Loucy (cell line): ENCODE measurements around the gene PHACTR1.
"Not testable (repeated sequence)": the region's sequence is repeated elsewhere in the genome, so short reads cannot be mapped to it uniquely, and the experiment has no call there.

ENCODE experiments used
- H2AFZ ChIP-seq: fragments of 200-600 bp; sonication (generic); 2 replicates; pipeline ENCODE4 v1.6.0; 2016; ENCODE audit warnings: antibody characterized with exemption, mild to moderate bottlenecking, low read length, moderate library complexity
- H3F3A ChIP-seq: fragments of 200-600 bp; 2 replicates; pipeline ENCODE4 v1.6.0; 2016; ENCODE audit warnings: antibody characterized with exemption, low read depth, mild to moderate bottlenecking
- H3K27me3 ChIP-seq: fragments of 200-600 bp; sonication (generic); 2 replicates; pipeline ENCODE4 v1.6.1; 2014; ENCODE audit warnings: low read length, mild to moderate bottlenecking; ENCODE audit not compliant: insufficient read depth, poor library complexity, severe bottlenecking
- H3K36me3 ChIP-seq: fragments of 200-600 bp; sonication (generic); 2 replicates; pipeline ENCODE4 v1.6.1; 2016; ENCODE audit warnings: low read length; ENCODE audit not compliant: insufficient read depth
- H3K4me1 ChIP-seq: fragments of 200-600 bp; sonication (generic); 2 replicates; pipeline ENCODE4 v1.5.1; 2014; ENCODE audit warnings: low read length, mild to moderate bottlenecking; ENCODE audit not compliant: insufficient read depth, poor library complexity, severe bottlenecking
- H3K4me2 ChIP-seq: fragments of 200-600 bp; sonication (generic); 2 replicates; pipeline ENCODE4 v1.6.0; 2014; ENCODE audit warnings: antibody characterized with exemption, low read length, low read depth, mild to moderate bottlenecking; ENCODE audit not compliant: poor library complexity, severe bottlenecking
- H3K4me3 ChIP-seq: fragments of 200-600 bp; sonication (generic); 2 replicates; pipeline ENCODE4 v1.5.1; 2014; ENCODE audit warnings: low read length, mild to moderate bottlenecking, mixed read lengths; ENCODE audit not compliant: poor library complexity, severe bottlenecking
- H3K79me2 ChIP-seq: fragments of 200-600 bp; sonication (generic); 2 replicates; pipeline ENCODE4 v1.6.1; 2014; ENCODE audit warnings: low read length; ENCODE audit not compliant: insufficient read depth
- H3K9ac ChIP-seq: fragments of 200-600 bp; sonication (generic); 2 replicates; pipeline ENCODE4 v1.6.0; 2014; ENCODE audit warnings: mild to moderate bottlenecking, low read depth, low read length, moderate library complexity; ENCODE audit not compliant: poor library complexity, severe bottlenecking
- H3K9me2 ChIP-seq: fragments of 200-600 bp; sonication (generic); replicated peaks from 2 replicates; pipeline ENCODE4 v1.6.1; 2016; ENCODE audit warnings: low read depth, low read length, mixed read lengths
- H3K9me3 ChIP-seq: fragments of 200-600 bp; sonication (generic); 2 replicates; pipeline ENCODE4 v1.6.1; 2014; ENCODE audit warnings: mild to moderate bottlenecking, antibody characterized with exemption, low read length, low read depth; ENCODE audit not compliant: insufficient read depth
- H4K20me1 ChIP-seq: fragments of 200-600 bp; sonication (generic); 2 replicates; pipeline ENCODE4 v1.6.0; 2014; ENCODE audit warnings: antibody characterized with exemption, low read length, mild to moderate bottlenecking; ENCODE audit not compliant: insufficient read depth, poor library complexity, severe bottlenecking
- EZH2phosphoT487 ChIP-seq: fragments of 200-600 bp; IDR thresholded peaks from 2 replicates; pipeline ENCODE4 v1.6.1; 2018; ENCODE audit warnings: antibody characterized with exemption, mild to moderate bottlenecking, moderate library complexity, borderline replicate concordance
- TF ChIP-seq, protein P1 (sequence below): fragments of 200-600 bp; sonication (generic); conservative IDR thresholded peaks from 2 replicates; pipeline ENCODE4 v1.5.1; 2014; ENCODE audit warnings: mild to moderate bottlenecking, antibody characterized with exemption, low read length

The PHACTR1 gene

GRCh38 chr6:12941422-12941821, 224.9 kb downstream of the PHACTR1 start:
- Histone ChIP-seq H3F3A (peaks cover 12% of the 10 kb centered on the region), H3K79me2 (no peaks in the 10 kb centered on the region), H3K36me3 (no peaks in the 10 kb centered on the region), H3K9me3 (no peaks in the 10 kb centered on the region), H2AFZ (peak overlapping the region; percentile 44), H3K4me2 (peak overlapping the region; percentile 75), H3K9ac (peak overlapping the region; percentile 60), H3K9me2 (no peaks in the 10 kb centered on the region), H3K4me1 (peaks cover 70% of the 10 kb centered on the region), H3K4me3 (peak overlapping the region; percentile 62), H4K20me1 (no peaks in the 10 kb centered on the region), H3K27me3 (no peaks in the 10 kb centered on the region)
- TF ChIP-seq EZH2phosphoT487 = no peak
- TF ChIP-seq, protein P1, sequence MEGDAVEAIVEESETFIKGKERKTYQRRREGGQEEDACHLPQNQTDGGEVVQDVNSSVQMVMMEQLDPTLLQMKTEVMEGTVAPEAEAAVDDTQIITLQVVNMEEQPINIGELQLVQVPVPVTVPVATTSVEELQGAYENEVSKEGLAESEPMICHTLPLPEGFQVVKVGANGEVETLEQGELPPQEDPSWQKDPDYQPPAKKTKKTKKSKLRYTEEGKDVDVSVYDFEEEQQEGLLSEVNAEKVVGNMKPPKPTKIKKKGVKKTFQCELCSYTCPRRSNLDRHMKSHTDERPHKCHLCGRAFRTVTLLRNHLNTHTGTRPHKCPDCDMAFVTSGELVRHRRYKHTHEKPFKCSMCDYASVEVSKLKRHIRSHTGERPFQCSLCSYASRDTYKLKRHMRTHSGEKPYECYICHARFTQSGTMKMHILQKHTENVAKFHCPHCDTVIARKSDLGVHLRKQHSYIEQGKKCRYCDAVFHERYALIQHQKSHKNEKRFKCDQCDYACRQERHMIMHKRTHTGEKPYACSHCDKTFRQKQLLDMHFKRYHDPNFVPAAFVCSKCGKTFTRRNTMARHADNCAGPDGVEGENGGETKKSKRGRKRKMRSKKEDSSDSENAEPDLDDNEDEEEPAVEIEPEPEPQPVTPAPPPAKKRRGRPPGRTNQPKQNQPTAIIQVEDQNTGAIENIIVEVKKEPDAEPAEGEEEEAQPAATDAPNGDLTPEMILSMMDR = no peak

DNA sequence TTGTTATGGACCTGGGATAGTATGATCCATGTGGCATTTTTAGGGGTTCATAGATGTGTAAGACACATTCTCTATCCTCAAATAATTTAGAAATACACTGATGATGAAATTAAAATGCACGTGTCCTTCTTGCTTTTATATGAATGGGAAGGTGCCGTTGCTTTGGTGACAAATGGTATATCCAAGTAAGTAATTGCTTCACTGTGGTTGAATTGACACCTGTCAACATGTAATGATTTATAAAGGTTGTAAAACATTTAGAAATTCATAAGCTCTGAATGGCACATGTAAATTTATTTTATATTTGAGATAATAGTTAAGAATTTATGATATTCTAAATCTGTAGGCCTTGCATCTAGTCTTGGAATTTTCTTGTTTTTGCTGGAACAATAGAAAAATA, 227.0 kb downstream of the PHACTR1 start:
- no peaks in the 10 kb centered on the region for H3K27me3 ChIP-seq
- peaks cover 80% of the 10 kb centered on the region for H3K4me1 ChIP-seq
- H3K4me2 ChIP-seq = peak overlapping the region; percentile 11

GRCh38 chr6:12944001-12944400, 227.4 kb downstream of the PHACTR1 start:
- Histone ChIP-seq H3K4me3 (no peak overlapping the region), H3F3A (peaks cover 12% of the 10 kb centered on the region), H3K4me1 (peaks cover 80% of the 10 kb centered on the region), H3K36me3 (no peaks in the 10 kb centered on the region), H3K79me2 (no peaks in the 10 kb centered on the region), H3K9ac (peak overlapping the region; percentile 19), H3K27me3 (no peaks in the 10 kb centered on the region), H3K9me3 (no peaks in the 10 kb centered on the region), H3K4me2 (peak overlapping the region; percentile 11), H4K20me1 (no peaks in the 10 kb centered on the region), H2AFZ (peak overlapping the region; percentile 34), H3K9me2 (no peaks in the 10 kb centered on the region)
- TF ChIP-seq, protein P1 = no peak
- no peak for TF ChIP-seq EZH2phosphoT487

More for the DNA sequence above, 227.0 kb downstream of the PHACTR1 start:
- Histone ChIP-seq H3F3A (peaks cover 12% of the 10 kb centered on the region), H3K4me3 (no peak overlapping the region), H3K36me3 (no peaks in the 10 kb centered on the region), H2AFZ (peak overlapping the region; percentile 34; the same call in 1 of the 2 replicates), H4K20me1 (no peaks in the 10 kb centered on the region), H3K79me2 (no peaks in the 10 kb centered on the region), H3K9me2 (no peaks in the 10 kb centered on the region), H3K9me3 (no peaks in the 10 kb centered on the region), H3K9ac (no peak overlapping the region)
- TF ChIP-seq, protein P1 = no peak
- no peak for TF ChIP-seq EZH2phosphoT487

- H3K4me2 ChIP-seq = peak overlapping the region; percentile 11
Observed at GRCh38 chr6:12944528-12944927, 228.0 kb downstream of the PHACTR1 start.

More at GRCh38 chr6:12944528-12944927, 228.0 kb downstream of the PHACTR1 start:
- not testable (repeated sequence) for H4K20me1 ChIP-seq, H3K79me2 ChIP-seq, H3K36me3 ChIP-seq, H3K9me2 ChIP-seq, H3K9me3 ChIP-seq, H3K27me3 ChIP-seq, H2AFZ ChIP-seq, H3K4me3 ChIP-seq
- Histone ChIP-seq H3K9ac (peak overlapping the region; percentile 19), H3K4me1 (peaks cover 78% of the 10 kb centered on the region), H3F3A (peaks cover 12% of the 10 kb centered on the region)
